ENCODE measurements around the gene TFAP2A. TPM values are rescaled to one million over a fixed set of nuclear protein-coding genes. Genes with fewer than 3 reads are reported as not detected.

TFAP2A gene
- total RNA-seq, 4 donors from 2014 or later = 0.31 to 4.6 (median 0.42) TPM; not detected in 1

DNA sequence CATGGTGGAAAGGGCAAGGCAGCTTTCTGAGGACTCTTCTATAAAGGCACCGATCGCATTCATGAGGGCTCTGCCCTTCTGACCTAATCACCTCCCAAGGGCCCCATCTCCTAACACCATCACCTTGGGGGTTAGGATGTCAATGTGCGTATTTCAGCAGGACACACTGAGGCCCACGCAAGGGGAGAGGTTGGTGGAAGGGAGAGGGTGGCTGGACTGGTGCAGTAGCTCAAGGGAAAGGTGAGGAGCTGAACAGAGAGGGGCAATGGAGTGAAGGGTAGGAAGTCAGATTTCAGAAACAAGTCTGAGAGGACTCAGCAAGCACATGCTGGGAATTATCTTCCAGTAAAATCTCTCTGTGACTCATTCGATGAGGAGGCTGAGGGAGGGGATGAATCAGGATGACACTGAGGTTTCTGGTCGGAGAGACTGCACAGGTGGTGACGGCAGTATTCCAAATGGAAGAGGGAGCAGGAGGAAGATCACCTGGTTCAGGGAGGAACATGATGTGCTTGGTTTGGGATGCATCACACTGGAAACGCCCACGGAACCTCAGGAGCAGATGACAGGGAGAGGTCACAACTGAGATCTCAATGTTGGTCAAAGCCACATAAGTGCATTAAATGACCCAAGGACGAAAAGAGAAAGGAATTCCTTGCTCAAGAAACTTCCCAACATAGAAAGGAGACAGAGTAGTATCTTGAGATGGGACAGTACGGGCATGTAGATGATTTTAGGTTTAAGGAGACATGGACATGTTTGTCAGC is 67.1 kb downstream of the TFAP2A start:
- no peaks in the 10 kb centered on the region for H3K36me3 ChIP-seq
- 82 to 100% methylated on average over 1 to 9 of the region's 11 CpGs for WGBS, 2 donors (ENCODE audit: low coverage in 1 of 2)
- TF ChIP-seq POLR2AphosphoS5 (IDR thresholded peaks at IDR 0.05) = no peak
- no peak overlapping the region for H3K4me3 ChIP-seq
- H3K27me3 ChIP-seq = peaks cover 6% of the 10 kb centered on the region
- no peaks in the 10 kb centered on the region for H3K9me3 ChIP-seq
- no peak overlapping the region for H3K27ac ChIP-seq
- no peaks in the 10 kb centered on the region for H3K4me1 ChIP-seq
- no peak for ATAC-seq

Small RNAs within 50 kb of the gene (small RNA-seq; reads per million reads assigned to genes)
- 0 reads per million in 4 donors for gene MIR5689

Other genes starting within 250 kb of the TFAP2A start
- 10 to 100 TPM; 14.9 to 36.7 (median 23.6) TPM for gene GCNT2, start 106.3 kb upstream of the TFAP2A start, total RNA-seq